ENCODE data around the gene HSD3B2.

Gene HSD3B2

GRCh38 chr1:119463569-119463968 lies 48.6 kb downstream of the HSD3B2 start:
- DNase-seq (ENCODE audit: low read depth in 3 of 3) = no peak

- no peak for DNase-seq (ENCODE audit: low read depth in 3 of 3)
These were observed 51.5 kb downstream of the HSD3B2 start for GRCh38 chr1:119466445-119466844.

- no peak for DNase-seq (ENCODE audit: low read depth in 3 of 3)
These were observed 52.3 kb downstream of the HSD3B2 start for GRCh38 chr1:119467219-119467618.

- DNase-seq (ENCODE audit: low read depth in 3 of 3) = no peak
These were observed 53.1 kb downstream of the HSD3B2 start for GRCh38 chr1:119467857-119468668.

- DNase-seq (ENCODE audit: low read depth in 3 of 3) = no peak
These were observed 54.8 kb downstream of the HSD3B2 start for GRCh38 chr1:119469741-119470140.

GRCh38 chr1:119470377-119470776 lies 55.4 kb downstream of the HSD3B2 start:
- no peak for DNase-seq (ENCODE audit: low read depth in 3 of 3)

- no peak for DNase-seq (ENCODE audit: low read depth in 3 of 3)
These were observed 56.0 kb downstream of the HSD3B2 start for GRCh38 chr1:119470958-119471357.

GRCh38 chr1:119471566-119471965 lies 56.6 kb downstream of the HSD3B2 start:
- no peak for DNase-seq (ENCODE audit: low read depth in 3 of 3)

GRCh38 chr1:119472080-119472818 lies 57.3 kb downstream of the HSD3B2 start:
- no peak for DNase-seq (ENCODE audit: low read depth in 3 of 3)

Data from stimulated activated CD4-positive, alpha-beta T cell treated with anti-CD3 and anti-CD28 coated beads, TNF-alpha, amount 100 ng/mL, for 4 hours (primary cell).